ENCODE data around the gene PEX5.

PEX5 gene

DNA sequence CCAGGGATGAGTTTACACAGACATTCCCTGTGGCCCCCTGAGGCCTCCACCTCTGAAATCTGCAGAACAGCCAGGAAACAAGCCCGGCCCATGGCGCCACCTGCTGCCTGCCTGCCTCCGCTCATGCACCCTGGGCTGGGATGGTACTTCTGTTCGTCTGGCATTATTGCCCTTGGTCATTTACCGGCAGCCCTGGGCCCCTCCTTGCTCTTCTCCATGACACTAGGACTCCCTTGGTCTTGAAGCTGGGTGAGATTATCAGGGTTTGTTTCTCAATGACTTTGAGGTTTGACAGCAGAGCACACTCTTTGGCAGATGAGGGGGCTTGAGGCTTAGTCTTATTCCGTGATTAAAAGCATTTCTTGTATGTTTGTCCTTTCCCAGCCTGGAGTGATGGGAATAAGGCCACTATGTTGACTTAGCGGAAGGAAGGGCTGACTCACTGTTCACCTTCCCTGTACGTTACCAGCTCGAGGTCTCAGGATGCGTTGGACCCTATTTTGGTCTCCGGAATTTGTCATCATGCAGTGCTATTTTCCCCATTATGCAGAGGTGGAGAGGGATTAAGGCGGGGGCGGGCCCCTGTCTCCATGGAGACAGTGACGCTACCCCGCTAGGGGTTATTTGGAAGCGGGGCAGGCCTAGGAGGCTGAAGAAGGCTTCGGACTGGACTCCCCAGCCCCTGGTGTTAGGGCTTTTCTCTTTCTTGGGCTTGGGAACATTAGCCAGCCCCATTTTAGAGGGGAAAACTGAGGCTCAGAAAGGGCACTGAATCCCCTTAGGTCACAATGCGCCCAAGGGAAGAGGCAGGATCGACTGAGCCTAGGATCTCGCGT lies 706 bp upstream of the PEX5 start:
- H3K27ac ChIP-seq (ENCODE audit: extremely low read depth, low read depth, low read length), result peak overlapping the region; percentile 51; the same call in 1 of the 2 replicates
- peaks cover 4 to 28% of the 10 kb centered on the region in 2 experiments for H3K36me3 ChIP-seq (ENCODE audit: control insufficient read depth in 2 of 2, insufficient read depth in 1 of 2, low read length in 2 of 2)
- peaks cover 13% of the 10 kb centered on the region for H3K4me1 ChIP-seq (ENCODE audit: control insufficient read depth, insufficient read depth, low read length)
- H3K4me3 ChIP-seq (ENCODE audit: low read depth, low read length), result peak overlapping the region; percentile 76
- ChIA-PET CTCF (interaction anchor here (0.5 to 4.6 kb wide), 20 partner anchors 9 to 516 kb away, joined by 3 to 27 read pairs (median 3); no protein-coding TSS in a partner anchor), POLR2A (interaction anchor here (0.6 to 1.1 kb wide), 5 partner anchors 8 to 317 kb away, joined by 3 to 8 read pairs (median 3); no protein-coding TSS in a partner anchor)
- H3K9me3 ChIP-seq (ENCODE audit: control insufficient read depth, insufficient read depth, low read depth, low read length), result no peaks in the 10 kb centered on the region
- TF ChIP-seq, protein P1, sequence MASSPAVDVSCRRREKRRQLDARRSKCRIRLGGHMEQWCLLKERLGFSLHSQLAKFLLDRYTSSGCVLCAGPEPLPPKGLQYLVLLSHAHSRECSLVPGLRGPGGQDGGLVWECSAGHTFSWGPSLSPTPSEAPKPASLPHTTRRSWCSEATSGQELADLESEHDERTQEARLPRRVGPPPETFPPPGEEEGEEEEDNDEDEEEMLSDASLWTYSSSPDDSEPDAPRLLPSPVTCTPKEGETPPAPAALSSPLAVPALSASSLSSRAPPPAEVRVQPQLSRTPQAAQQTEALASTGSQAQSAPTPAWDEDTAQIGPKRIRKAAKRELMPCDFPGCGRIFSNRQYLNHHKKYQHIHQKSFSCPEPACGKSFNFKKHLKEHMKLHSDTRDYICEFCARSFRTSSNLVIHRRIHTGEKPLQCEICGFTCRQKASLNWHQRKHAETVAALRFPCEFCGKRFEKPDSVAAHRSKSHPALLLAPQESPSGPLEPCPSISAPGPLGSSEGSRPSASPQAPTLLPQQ (tag by site-specific recombination; IDR thresholded peaks at IDR 0.05), result no peak; the same call in 1 of the 2 replicates
- TF ChIP-seq SCRT2 (tag by site-specific recombination; IDR thresholded peaks at IDR 0.05) (0 out of 2 replicates have a peak, but pooled peaks have one; percentile 33), ZIC2 (tag by site-specific recombination; IDR thresholded peaks at IDR 0.05) (peak; percentile 30; the same call in 1 of the 2 replicates), ZNF146 (tag by site-specific recombination; IDR thresholded peaks at IDR 0.05) (no peak), ZNF140 (tag by site-specific recombination; IDR thresholded peaks at IDR 0.05) (no peak), OSR2 (tag by site-specific recombination; IDR thresholded peaks at IDR 0.05) (no peak), KLF8 (tag by site-specific recombination; IDR thresholded peaks at IDR 0.05) (0 out of 2 replicates have a peak, but pooled peaks have one; percentile 31), ZBTB20 (tag by site-specific recombination; IDR thresholded peaks at IDR 0.05) (peak; percentile 61), ZNF610 (tag by site-specific recombination; IDR thresholded peaks at IDR 0.05; ENCODE audit: borderline replicate concordance) (no peak), ZNF292 (tag by site-specific recombination; IDR thresholded peaks at IDR 0.05; ENCODE audit: borderline replicate concordance, low read depth) (no peak), ZNF24 (tag by site-specific recombination; IDR thresholded peaks at IDR 0.05) (peak; percentile 89), ZNF366 (tag by site-specific recombination; conservative IDR thresholded peaks at IDR 0.05) (peak; percentile 65; the same call in 1 of the 2 replicates), KLF16 (tag by site-specific recombination; IDR thresholded peaks at IDR 0.05) (peak; percentile 39; the same call in 1 of the 2 replicates), ZNF335 (tag by site-specific recombination; conservative IDR thresholded peaks at IDR 0.05) (peak; percentile 88)
- TF ChIP-seq, protein P2, sequence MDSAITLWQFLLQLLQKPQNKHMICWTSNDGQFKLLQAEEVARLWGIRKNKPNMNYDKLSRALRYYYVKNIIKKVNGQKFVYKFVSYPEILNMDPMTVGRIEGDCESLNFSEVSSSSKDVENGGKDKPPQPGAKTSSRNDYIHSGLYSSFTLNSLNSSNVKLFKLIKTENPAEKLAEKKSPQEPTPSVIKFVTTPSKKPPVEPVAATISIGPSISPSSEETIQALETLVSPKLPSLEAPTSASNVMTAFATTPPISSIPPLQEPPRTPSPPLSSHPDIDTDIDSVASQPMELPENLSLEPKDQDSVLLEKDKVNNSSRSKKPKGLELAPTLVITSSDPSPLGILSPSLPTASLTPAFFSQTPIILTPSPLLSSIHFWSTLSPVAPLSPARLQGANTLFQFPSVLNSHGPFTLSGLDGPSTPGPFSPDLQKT (IDR thresholded peaks at IDR 0.05; ENCODE audit: borderline replicate concordance, low read depth, low read length), result no peak
- TF ChIP-seq, protein P3, sequence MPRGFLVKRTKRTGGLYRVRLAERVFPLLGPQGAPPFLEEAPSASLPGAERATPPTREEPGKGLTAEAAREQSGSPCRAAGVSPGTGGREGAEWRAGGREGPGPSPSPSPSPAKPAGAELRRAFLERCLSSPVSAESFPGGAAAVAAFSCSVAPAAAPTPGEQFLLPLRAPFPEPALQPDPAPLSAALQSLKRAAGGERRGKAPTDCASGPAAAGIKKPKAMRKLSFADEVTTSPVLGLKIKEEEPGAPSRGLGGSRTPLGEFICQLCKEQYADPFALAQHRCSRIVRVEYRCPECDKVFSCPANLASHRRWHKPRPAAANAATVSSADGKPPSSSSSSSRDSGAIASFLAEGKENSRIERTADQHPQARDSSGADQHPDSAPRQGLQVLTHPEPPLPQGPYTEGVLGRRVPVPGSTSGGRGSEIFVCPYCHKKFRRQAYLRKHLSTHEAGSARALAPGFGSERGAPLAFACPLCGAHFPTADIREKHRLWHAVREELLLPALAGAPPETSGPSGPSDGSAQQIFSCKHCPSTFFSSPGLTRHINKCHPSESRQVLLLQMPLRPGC (tag by site-specific recombination; IDR thresholded peaks at IDR 0.05), result 0 out of 2 replicates have a peak, but pooled peaks have one; percentile 34
- TF ChIP-seq, protein P4, sequence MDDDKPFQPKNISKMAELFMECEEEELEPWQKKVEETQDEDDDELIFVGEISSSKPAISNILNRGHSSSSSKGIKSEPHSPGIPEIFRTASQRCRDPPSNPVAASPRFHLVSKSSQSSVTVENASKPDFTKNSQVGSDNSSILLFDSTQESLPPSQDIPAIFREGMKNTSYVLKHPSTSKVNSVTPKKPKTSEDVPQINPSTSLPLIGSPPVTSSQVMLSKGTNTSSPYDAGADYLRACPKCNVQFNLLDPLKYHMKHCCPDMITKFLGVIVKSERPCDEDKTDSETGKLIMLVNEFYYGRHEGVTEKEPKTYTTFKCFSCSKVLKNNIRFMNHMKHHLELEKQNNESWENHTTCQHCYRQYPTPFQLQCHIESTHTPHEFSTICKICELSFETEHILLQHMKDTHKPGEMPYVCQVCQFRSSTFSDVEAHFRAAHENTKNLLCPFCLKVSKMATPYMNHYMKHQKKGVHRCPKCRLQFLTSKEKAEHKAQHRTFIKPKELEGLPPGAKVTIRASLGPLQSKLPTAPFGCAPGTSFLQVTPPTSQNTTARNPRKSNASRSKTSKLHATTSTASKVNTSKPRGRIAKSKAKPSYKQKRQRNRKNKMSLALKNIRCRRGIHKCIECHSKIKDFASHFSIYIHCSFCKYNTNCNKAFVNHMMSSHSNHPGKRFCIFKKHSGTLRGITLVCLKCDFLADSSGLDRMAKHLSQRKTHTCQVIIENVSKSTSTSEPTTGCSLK (tag by site-specific recombination; IDR thresholded peaks at IDR 0.05), result no peak
- TF ChIP-seq, protein P5, sequence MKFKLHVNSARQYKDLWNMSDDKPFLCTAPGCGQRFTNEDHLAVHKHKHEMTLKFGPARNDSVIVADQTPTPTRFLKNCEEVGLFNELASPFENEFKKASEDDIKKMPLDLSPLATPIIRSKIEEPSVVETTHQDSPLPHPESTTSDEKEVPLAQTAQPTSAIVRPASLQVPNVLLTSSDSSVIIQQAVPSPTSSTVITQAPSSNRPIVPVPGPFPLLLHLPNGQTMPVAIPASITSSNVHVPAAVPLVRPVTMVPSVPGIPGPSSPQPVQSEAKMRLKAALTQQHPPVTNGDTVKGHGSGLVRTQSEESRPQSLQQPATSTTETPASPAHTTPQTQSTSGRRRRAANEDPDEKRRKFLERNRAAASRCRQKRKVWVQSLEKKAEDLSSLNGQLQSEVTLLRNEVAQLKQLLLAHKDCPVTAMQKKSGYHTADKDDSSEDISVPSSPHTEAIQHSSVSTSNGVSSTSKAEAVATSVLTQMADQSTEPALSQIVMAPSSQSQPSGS (tag by site-specific recombination; IDR thresholded peaks at IDR 0.05; ENCODE audit: low read depth), result no peak
- TF ChIP-seq, protein P6, sequence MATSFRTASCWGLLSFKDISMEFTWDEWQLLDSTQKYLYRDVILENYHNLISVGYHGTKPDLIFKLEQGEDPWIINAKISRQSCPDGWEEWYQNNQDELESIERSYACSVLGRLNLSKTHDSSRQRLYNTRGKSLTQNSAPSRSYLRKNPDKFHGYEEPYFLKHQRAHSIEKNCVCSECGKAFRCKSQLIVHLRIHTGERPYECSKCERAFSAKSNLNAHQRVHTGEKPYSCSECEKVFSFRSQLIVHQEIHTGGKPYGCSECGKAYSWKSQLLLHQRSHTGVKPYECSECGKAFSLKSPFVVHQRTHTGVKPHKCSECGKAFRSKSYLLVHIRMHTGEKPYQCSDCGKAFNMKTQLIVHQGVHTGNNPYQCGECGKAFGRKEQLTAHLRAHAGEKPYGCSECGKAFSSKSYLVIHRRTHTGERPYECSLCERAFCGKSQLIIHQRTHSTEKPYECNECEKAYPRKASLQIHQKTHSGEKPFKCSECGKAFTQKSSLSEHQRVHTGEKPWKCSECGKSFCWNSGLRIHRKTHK (tag by site-specific recombination; IDR thresholded peaks at IDR 0.05), result no peak
- TF ChIP-seq, protein P7, sequence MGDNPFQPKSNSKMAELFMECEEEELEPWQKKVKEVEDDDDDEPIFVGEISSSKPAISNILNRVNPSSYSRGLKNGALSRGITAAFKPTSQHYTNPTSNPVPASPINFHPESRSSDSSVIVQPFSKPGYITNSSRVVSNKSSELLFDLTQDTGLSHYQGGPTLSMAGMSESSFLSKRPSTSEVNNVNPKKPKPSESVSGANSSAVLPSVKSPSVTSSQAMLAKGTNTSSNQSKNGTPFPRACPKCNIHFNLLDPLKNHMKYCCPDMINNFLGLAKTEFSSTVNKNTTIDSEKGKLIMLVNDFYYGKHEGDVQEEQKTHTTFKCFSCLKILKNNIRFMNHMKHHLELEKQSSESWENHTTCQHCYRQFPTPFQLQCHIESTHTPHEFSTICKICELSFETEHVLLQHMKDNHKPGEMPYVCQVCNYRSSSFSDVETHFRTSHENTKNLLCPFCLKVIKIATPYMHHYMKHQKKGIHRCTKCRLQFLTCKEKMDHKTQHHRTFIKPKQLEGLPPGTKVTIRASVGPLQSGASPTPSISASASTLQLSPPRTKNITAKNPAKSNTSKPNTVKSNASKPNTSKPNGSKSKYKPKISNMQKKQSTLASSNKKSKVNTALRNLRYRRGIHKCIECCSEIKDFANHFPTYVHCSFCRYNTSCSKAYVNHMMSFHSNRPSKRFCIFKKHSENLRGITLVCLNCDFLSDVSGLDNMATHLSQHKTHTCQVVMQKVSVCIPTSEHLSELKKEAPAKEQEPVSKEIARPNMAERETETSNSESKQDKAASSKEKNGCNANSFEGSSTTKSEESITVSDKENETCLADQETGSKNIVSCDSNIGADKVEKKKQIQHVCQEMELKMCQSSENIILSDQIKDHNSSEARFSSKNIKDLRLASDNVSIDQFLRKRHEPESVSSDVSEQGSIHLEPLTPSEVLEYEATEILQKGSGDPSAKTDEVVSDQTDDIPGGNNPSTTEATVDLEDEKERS (tag by site-specific recombination; IDR thresholded peaks at IDR 0.05), result no peak

All from HEK293 (cell line).